Measurements from ENCODE around the gene TMPRSS11F. TPM values are rescaled to one million over a fixed set of nuclear protein-coding genes. Genes with fewer than 3 reads are reported as not detected.

Gene TMPRSS11F
- total RNA-seq, 4 donors from 2014 or later: not detected

GRCh38 chr4:68132342-68132741 is 2.7 kb upstream of the TMPRSS11F start:
- DNase-seq: no peak
- 81% methylated on average over 2 of the region's 2 CpGs; no CpG with 5 or more reads in 1 of the 2 donors for WGBS, 2 donors (ENCODE audit: low coverage in 1 of 2)
- Histone ChIP-seq H3K27me3 (no peaks in the 10 kb centered on the region), H3K36me3 (no peaks in the 10 kb centered on the region), H3K4me3 (no peak overlapping the region), H3K27ac (no peak overlapping the region), H3K9me3 (no peaks in the 10 kb centered on the region), H3K4me1 (no peaks in the 10 kb centered on the region)
- in situ Hi-C loops (cut with MboI; ENCODE audit: low pct_ligation_motif_present in 1 of 4, low pct_unique_long_range_greater_than_20kb in 1 of 4, low sequenced_read_pairs in 3 of 4): no loop called here
- intact Hi-C loops (cut with DNase I; ENCODE audit: low total_unique reads): no loop called here
- TF ChIP-seq CTCF (IDR thresholded peaks at IDR 0.05): no peak
- no peak for TF ChIP-seq POLR2AphosphoS5 (IDR thresholded peaks at IDR 0.05)
- no peak for TF ChIP-seq POLR2A (IDR thresholded peaks at IDR 0.05)
- no peak for TF ChIP-seq EP300 (IDR thresholded peaks at IDR 0.05; ENCODE audit: low read depth)

- Histone ChIP-seq H3K4me3 (no peak overlapping the region), H3K4me1 (no peaks in the 10 kb centered on the region), H3K27ac (no peak overlapping the region), H3K9me3 (no peaks in the 10 kb centered on the region), H3K27me3 (no peaks in the 10 kb centered on the region), H3K36me3 (no peaks in the 10 kb centered on the region)
- in situ Hi-C loops (cut with MboI; ENCODE audit: low pct_ligation_motif_present in 1 of 4, low pct_unique_long_range_greater_than_20kb in 1 of 4, low sequenced_read_pairs in 3 of 4): no loop called here
- no peak for DNase-seq
- 92 to 95% methylated on average over 5 to 9 of the region's 9 CpGs for WGBS, 2 donors (ENCODE audit: low coverage in 1 of 2)
- TF ChIP-seq EP300 (IDR thresholded peaks at IDR 0.05; ENCODE audit: low read depth): no peak
- no peak for TF ChIP-seq POLR2AphosphoS5 (IDR thresholded peaks at IDR 0.05)
- no peak for TF ChIP-seq CTCF (IDR thresholded peaks at IDR 0.05)
- TF ChIP-seq POLR2A (IDR thresholded peaks at IDR 0.05): no peak
- intact Hi-C loops (cut with DNase I; ENCODE audit: low total_unique reads): no loop called here
Measured at GRCh38 chr4:68124262-68124661, 5.4 kb downstream of the TMPRSS11F start.

GRCh38 chr4:68123525-68123924 is 6.1 kb downstream of the TMPRSS11F start:
- in situ Hi-C loops (cut with MboI; ENCODE audit: low pct_ligation_motif_present in 1 of 4, low pct_unique_long_range_greater_than_20kb in 1 of 4, low sequenced_read_pairs in 3 of 4) (no loop called here), intact Hi-C loops (cut with DNase I; ENCODE audit: low total_unique reads) (no loop called here)
- Histone ChIP-seq H3K4me1 (no peaks in the 10 kb centered on the region), H3K27me3 (no peaks in the 10 kb centered on the region), H3K4me3 (no peak overlapping the region), H3K27ac (no peak overlapping the region), H3K36me3 (no peaks in the 10 kb centered on the region), H3K9me3 (no peaks in the 10 kb centered on the region)
- 40 to 73% methylated on average over 2 of the region's 2 CpGs for WGBS, 2 donors (ENCODE audit: low coverage in 1 of 2)
- no peak for DNase-seq
- no peak for TF ChIP-seq CTCF (IDR thresholded peaks at IDR 0.05)
- TF ChIP-seq POLR2AphosphoS5 (IDR thresholded peaks at IDR 0.05): no peak
- TF ChIP-seq POLR2A (IDR thresholded peaks at IDR 0.05): no peak
- TF ChIP-seq EP300 (IDR thresholded peaks at IDR 0.05; ENCODE audit: low read depth): no peak

- no peak for TF ChIP-seq POLR2AphosphoS5 (IDR thresholded peaks at IDR 0.05)
- no peak for TF ChIP-seq CTCF (IDR thresholded peaks at IDR 0.05)
- TF ChIP-seq EP300 (IDR thresholded peaks at IDR 0.05; ENCODE audit: low read depth): no peak
- TF ChIP-seq POLR2A (IDR thresholded peaks at IDR 0.05): no peak
- intact Hi-C loops (cut with DNase I; ENCODE audit: low total_unique reads) (no loop called here), in situ Hi-C loops (cut with MboI; ENCODE audit: low pct_ligation_motif_present in 1 of 4, low pct_unique_long_range_greater_than_20kb in 1 of 4, low sequenced_read_pairs in 3 of 4) (no loop called here)
- Histone ChIP-seq H3K36me3 (no peaks in the 10 kb centered on the region), H3K4me1 (no peaks in the 10 kb centered on the region), H3K4me3 (no peak overlapping the region), H3K27ac (no peak overlapping the region), H3K27me3 (no peaks in the 10 kb centered on the region), H3K9me3 (no peaks in the 10 kb centered on the region)
- no peak for DNase-seq
Measured at GRCh38 chr4:68119921-68120320, 9.7 kb downstream of the TMPRSS11F start.
